SK-N-MC (cell line): ENCODE data around the gene SLC22A16.
"Not testable (repeated sequence)": the region's sequence is repeated elsewhere in the genome, so short reads cannot be mapped to it uniquely, and the experiment has no call there.

Experiments
- DNase-seq: peaks from one replicate; pipeline ENCODE4 v3.0.0-alpha.2; 2011; ENCODE audit warnings: low read depth, low spot score
- H3K27ac ChIP-seq: fragments of 200-600 bp; sonication (generic); 2 replicates; pipeline ENCODE4 v1.5.1; 2016; ENCODE audit warnings: mixed run types
- H3K36me3 ChIP-seq: fragments of 200-600 bp; sonication (generic); 2 replicates; pipeline ENCODE4 v1.6.1; 2017; ENCODE audit warnings: antibody characterized with exemption, low read length, mixed read lengths; ENCODE audit not compliant: insufficient read depth
- H3K4me3 ChIP-seq: fragments of 200-600 bp; sonication (generic); 2 replicates; pipeline ENCODE4 v1.5.1; 2016
- H3K9ac ChIP-seq: fragments of 200-600 bp; sonication (generic); 2 replicates; pipeline ENCODE4 v1.8.0; 2017; ENCODE audit warnings: mixed run types, mixed read lengths; ENCODE audit not compliant: insufficient read length
- H3K9me3 ChIP-seq: fragments of 200-600 bp; sonication (generic); 2 replicates; pipeline ENCODE4 v1.6.1; 2017; ENCODE audit warnings: low read depth, mild to moderate bottlenecking, antibody characterized with exemption, low read length, moderate library complexity, mixed read lengths
- EZH2 ChIP-seq: fragments of 200-600 bp; sonication (generic); IDR thresholded peaks from one replicate; pipeline ENCODE4 v1.6.1; 2017; ENCODE audit warnings: antibody characterized with exemption
- FOXP2 ChIP-seq: optimal IDR thresholded peaks from 2 replicates; pipeline ENCODE3; 2011; ENCODE audit warnings: mild to moderate bottlenecking, moderate library complexity; ENCODE audit not compliant: insufficient read depth; ENCODE audit errors: extremely low read length, control extremely low read depth
- POLR2AphosphoS5 ChIP-seq: IDR thresholded peaks from 2 replicates; pipeline ENCODE4 v1.6.1; 2012; ENCODE audit warnings: mild to moderate bottlenecking, low read depth, low read length, borderline replicate concordance

Gene SLC22A16

DNA sequence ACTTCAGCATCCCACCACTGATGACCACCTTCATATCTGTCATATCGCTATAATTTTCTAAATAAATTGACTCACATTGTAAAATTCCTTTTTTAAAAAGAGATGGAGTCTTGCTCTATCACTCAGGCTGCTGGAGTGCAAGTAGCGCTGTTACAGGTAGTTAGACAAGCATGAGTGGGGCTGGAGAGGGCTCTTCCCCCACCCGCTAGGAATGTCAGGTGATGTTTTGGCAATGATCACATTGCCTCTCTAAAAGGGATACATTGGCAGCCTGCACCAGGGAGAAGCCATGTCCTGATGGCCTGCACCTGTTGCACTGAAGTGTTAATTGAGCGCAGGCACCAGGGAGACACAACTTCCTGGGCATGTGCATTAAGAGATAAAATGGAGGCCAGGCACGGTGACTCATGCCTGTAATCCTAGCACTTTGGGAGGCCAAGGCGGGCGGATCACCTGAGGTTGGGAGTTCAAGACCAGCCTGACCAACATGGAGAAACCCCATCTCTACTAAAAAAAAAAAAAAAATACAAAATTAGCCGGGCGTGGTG is 16.9 kb upstream of the SLC22A16 start:
- TF ChIP-seq EZH2, result no peak
- no peak for TF ChIP-seq POLR2AphosphoS5
- TF ChIP-seq FOXP2, result no peak
- Histone ChIP-seq H3K36me3 (no peaks in the 10 kb centered on the region), H3K27ac (no peak overlapping the region), H3K4me3 (no peak overlapping the region), H3K9me3 (no peaks in the 10 kb centered on the region), H3K9ac (no peak overlapping the region)
- DNase-seq, result no peak

DNA sequence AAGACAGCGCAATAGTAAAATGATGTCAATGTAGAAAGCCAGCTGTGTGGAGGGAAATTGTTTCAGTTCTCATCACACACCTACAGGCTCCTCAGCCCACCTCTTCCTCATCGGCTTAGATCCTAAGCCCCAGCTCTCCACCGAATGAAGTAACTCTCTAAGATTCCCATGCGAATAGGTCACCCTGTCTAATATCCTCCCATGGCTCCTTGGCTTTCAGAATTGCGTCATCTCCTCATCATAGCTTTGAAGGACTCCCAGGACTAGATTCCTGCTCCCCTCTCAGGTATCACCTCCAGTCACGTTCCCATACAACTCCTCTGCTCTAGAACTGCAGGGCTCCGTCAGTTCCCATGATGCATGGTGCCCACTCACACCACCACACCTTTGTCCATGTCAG is 16.2 kb upstream of the SLC22A16 start:
- no peak overlapping the region for H3K9ac ChIP-seq
- H3K9me3 ChIP-seq, result no peaks in the 10 kb centered on the region
- H3K4me3 ChIP-seq, result no peak overlapping the region
- H3K27ac ChIP-seq, result no peak overlapping the region
- no peak for DNase-seq
- TF ChIP-seq EZH2, result no peak
- TF ChIP-seq POLR2AphosphoS5, result no peak
- TF ChIP-seq FOXP2, result no peak
- no peaks in the 10 kb centered on the region for H3K36me3 ChIP-seq

GRCh38 chr6:110491644-110492317 is 15.4 kb upstream of the SLC22A16 start:
- Histone ChIP-seq H3K27ac (no peak overlapping the region), H3K9ac (no peak overlapping the region), H3K9me3 (no peaks in the 10 kb centered on the region), H3K36me3 (no peaks in the 10 kb centered on the region), H3K4me3 (no peak overlapping the region)
- no peak for DNase-seq
- no peak for TF ChIP-seq FOXP2
- no peak for TF ChIP-seq POLR2AphosphoS5
- no peak for TF ChIP-seq EZH2

DNA sequence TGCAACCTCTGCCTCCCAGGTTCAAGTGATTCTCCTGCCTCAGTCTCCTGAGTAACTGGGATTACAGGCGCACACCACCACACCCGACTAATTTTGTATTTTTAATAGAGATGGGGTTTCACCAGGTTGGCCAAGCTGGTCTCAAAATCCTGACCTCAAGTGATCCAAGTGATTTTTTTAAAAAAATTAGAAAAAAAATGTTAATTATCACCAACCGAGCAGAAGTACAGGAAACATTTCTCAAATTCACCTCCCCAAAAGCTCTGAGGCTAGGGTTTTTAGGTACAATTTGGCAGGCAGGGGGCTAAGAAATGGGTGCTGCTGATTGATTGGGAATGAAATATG is 14.9 kb upstream of the SLC22A16 start:
- no peaks in the 10 kb centered on the region for H3K36me3 ChIP-seq
- DNase-seq, result no peak
- H3K9me3 ChIP-seq, result no peaks in the 10 kb centered on the region
- H3K9ac ChIP-seq, result no peak overlapping the region
- TF ChIP-seq EZH2 (no peak), FOXP2 (no peak), POLR2AphosphoS5 (no peak)
- no peak overlapping the region for H3K4me3 ChIP-seq
- no peak overlapping the region for H3K27ac ChIP-seq

GRCh38 chr6:110490110-110490509 is 13.7 kb upstream of the SLC22A16 start:
- Histone ChIP-seq H3K4me3 (no peak overlapping the region), H3K27ac (no peak overlapping the region), H3K36me3 (no peaks in the 10 kb centered on the region), H3K9me3 (no peaks in the 10 kb centered on the region), H3K9ac (no peak overlapping the region)
- TF ChIP-seq EZH2 (no peak), POLR2AphosphoS5 (no peak), FOXP2 (no peak)
- DNase-seq, result no peak

DNA sequence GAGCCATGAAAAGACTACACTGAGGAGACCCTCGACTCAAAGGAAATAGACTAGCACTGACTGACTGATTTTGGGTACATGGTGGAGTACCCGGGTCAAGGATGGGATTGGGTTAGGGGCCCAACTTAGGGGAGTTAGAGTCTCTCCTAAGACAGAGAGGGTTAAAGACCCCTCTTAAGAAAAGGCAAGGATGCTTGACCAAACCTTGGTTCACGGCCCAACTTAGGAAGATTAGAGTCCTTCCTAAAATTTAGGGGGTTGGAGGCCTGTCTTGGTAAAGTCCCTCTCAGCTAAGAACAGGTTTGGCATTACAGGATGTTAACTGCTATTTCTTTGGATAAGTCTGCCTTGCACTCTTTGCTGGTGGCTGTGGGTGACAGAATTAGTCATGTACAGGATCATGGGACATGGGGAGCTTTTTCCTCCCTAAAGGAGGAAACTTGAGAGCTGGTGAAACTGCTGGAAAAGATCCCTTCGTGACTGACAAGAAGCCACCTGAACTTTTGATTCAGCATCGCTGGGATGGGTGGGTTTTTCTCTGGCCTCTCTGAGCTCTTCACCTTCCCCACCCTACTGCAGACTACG is 12.3 kb upstream of the SLC22A16 start:
- TF ChIP-seq FOXP2 (no peak), EZH2 (no peak), POLR2AphosphoS5 (no peak)
- H3K9me3 ChIP-seq, result no peaks in the 10 kb centered on the region
- H3K36me3 ChIP-seq, result no peaks in the 10 kb centered on the region
- H3K4me3 ChIP-seq, result no peak overlapping the region
- DNase-seq, result no peak
- H3K9ac ChIP-seq, result no peak overlapping the region
- H3K27ac ChIP-seq, result no peak overlapping the region

DNA sequence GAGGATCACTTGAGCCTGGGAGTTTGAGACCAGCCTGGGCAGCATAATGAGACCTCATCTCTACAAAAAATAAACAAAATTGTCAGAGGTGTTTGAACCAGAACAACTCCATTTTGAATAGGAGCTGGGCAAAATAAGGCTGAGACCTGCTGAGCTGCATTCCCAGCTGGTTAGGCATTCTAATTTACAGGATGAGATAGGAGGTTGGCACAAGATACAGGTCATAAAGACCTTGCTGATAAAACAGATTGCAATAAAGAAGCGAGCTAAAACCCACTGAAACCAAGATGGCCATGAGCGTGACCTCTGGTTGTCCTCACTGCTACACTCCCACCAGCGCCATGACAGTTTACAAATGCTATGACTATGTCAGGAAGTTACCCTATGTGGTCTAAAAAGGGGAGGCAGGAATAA is 11.6 kb upstream of the SLC22A16 start:
- H3K36me3 ChIP-seq, result not testable (repeated sequence)

DNA sequence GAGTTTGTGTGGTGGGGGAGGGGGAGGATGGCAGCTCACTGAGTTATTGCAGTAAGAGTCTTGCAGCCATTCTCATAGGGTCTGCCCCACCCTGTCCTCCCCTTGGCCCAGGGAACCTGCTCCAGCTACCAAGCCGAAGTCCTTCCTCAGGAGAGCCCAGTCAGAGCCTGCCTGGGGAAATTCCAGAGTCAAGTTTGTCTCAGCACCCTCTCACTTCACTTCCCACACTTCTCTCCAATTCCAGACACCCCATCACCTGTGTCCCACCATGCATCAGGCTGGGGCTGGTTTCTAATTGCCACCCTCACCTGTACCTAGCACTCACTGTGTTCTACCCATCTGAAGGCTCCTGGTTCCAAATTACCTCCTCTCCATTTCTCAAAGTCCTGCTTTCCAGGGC is 10.3 kb upstream of the SLC22A16 start:
- Histone ChIP-seq H3K36me3 (no peaks in the 10 kb centered on the region), H3K27ac (no peak overlapping the region), H3K9ac (no peak overlapping the region), H3K4me3 (no peak overlapping the region), H3K9me3 (no peaks in the 10 kb centered on the region)
- DNase-seq, result no peak
- no peak for TF ChIP-seq EZH2
- no peak for TF ChIP-seq POLR2AphosphoS5

More for the DNA sequence above, 11.6 kb upstream of the SLC22A16 start:
- H3K4me3 ChIP-seq, H3K9me3 ChIP-seq, DNase-seq, H3K27ac ChIP-seq, H3K9ac ChIP-seq: not testable (repeated sequence)

DNA sequence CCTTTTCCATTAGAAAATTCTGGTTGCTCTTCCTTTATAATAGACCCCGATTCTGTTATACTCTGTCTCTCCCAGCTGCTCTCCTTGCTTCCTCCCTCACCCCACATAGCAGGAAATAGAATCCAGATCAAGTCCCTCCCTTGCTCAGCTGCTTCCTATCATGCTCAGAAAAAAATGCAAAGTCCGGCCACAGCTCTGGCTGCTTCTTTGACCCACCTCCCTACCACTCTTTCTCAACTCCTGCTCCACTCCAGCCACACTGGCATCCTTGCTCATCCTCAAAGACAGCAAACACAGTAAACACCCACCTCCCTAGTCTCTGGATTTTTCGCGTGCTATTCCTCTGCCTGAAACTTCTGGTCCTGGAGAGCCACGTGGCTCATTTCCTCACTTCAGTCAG is 9.1 kb upstream of the SLC22A16 start:
- Histone ChIP-seq H3K36me3 (no peaks in the 10 kb centered on the region), H3K9me3 (no peaks in the 10 kb centered on the region), H3K27ac (no peak overlapping the region), H3K9ac (no peak overlapping the region), H3K4me3 (no peak overlapping the region)
- no peak for TF ChIP-seq FOXP2
- no peak for TF ChIP-seq EZH2
- no peak for TF ChIP-seq POLR2AphosphoS5
- no peak for DNase-seq
